Activated T-helper 1 cell treated with anti-CD3 and anti-CD28 coated beads, Interleukin-12 subunit alpha, Interleukin-12 subunit beta, Interleukin-2, Interleukin-4 antibody, amounts not matched to agents 30 ng/mL and 10 ng/mL and 1 ng/mL, durations not matched to agents 14 hours and 24 hours and 36 hours (primary cell): ENCODE measurements around the gene MEX3A. TPM values are rescaled to one million over a fixed set of nuclear protein-coding genes. Genes with fewer than 3 reads are reported as not detected.
A peak's percentile ranks its signal among the peaks of the same experiment; 100 is the strongest.

Source experiments
- DNase-seq: peaks from one replicate; pipeline ENCODE4 v3.0.0; 2021; ENCODE audit warnings: low spot score
- H3K27ac Mint-ChIP-seq: one replicate; pipeline ENCODE4 v1.8.0; 2021; ENCODE audit warnings: mild to moderate bottlenecking, mixed read lengths
- H3K27me3 Mint-ChIP-seq: one replicate; pipeline ENCODE4 v1.8.0; 2022; ENCODE audit warnings: mild to moderate bottlenecking, moderate library complexity, mixed read lengths; ENCODE audit not compliant: insufficient read depth
- H3K36me3 Mint-ChIP-seq: one replicate; pipeline ENCODE4 v1.8.0; 2021; ENCODE audit warnings: low read depth, mixed read lengths
- H3K4me1 Mint-ChIP-seq: one replicate; pipeline ENCODE4 v1.8.0; 2021; ENCODE audit warnings: low read depth, mixed read lengths
- H3K4me3 Mint-ChIP-seq: one replicate; pipeline ENCODE4 v1.8.0; 2021; ENCODE audit warnings: mild to moderate bottlenecking, moderate library complexity, mixed read lengths
- H3K9me3 Mint-ChIP-seq: one replicate; pipeline ENCODE4 v1.8.0; 2021; ENCODE audit warnings: mixed read lengths
- intact Hi-C: fragments of 100-400 bp; cut with micrococcal nuclease; formaldehyde crosslinking; loops from one replicate; pipeline ENCODE4 v1.15.1; 2024
- total RNA-seq: library from RNA; stranded (reverse); gene quantifications from 2 replicates; pipeline ENCODE4 v1.2.3, GENCODE V29; 2022

Gene MEX3A
- total RNA-seq, 1 donor from 2014 or later = 0.41 TPM

GRCh38 chr1:156065212-156065611 lies 17.1 kb downstream of the MEX3A start:
- peak overlapping the region; percentile 5 for H3K27ac Mint-ChIP-seq
- intact Hi-C loops = loop anchor here (1.0 to 2.0 kb wide), 3 partner anchors 11 to 60 kb away; partner anchors contain the start of gene LAMTOR2

DNA sequence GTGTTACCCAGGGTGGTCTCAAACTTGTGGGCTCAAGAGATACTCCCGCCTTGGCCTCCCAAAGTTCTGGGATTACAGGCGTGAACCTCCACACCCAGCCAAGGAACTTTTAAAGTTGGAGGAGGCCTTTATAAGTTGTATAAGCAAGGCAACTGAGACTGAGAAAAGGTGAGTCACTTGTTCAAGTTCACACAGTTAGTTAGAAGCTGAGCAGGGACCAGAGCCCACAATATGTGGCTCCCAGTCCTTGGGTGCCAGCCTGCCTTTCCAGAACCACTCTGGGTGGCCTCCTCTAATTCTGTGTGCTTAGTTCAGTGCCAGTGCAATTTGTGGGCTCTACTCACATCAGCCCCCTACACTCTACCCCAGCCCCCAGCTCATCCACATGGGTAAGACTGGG lies 17.6 kb downstream of the MEX3A start:
- intact Hi-C loops = loop anchor here (1.0 to 2.0 kb wide), 3 partner anchors 10 to 60 kb away; partner anchors contain the start of gene LAMTOR2
- H3K27me3 Mint-ChIP-seq = peaks cover 4% of the 10 kb centered on the region
- H3K36me3 Mint-ChIP-seq = peaks cover 2% of the 10 kb centered on the region
- H3K9me3 Mint-ChIP-seq = no peaks in the 10 kb centered on the region
- no peak overlapping the region for H3K27ac Mint-ChIP-seq
- H3K4me1 Mint-ChIP-seq = peaks cover 16% of the 10 kb centered on the region
- DNase-seq = no peak
- H3K4me3 Mint-ChIP-seq = no peak overlapping the region

More at GRCh38 chr1:156065212-156065611, 17.1 kb downstream of the MEX3A start:
- Mint-ChIP-seq H3K4me1 (peaks cover 16% of the 10 kb centered on the region), H3K27me3 (peaks cover 4% of the 10 kb centered on the region), H3K4me3 (no peak overlapping the region), H3K36me3 (peaks cover 2% of the 10 kb centered on the region), H3K9me3 (no peaks in the 10 kb centered on the region)
- DNase-seq = no peak

DNA sequence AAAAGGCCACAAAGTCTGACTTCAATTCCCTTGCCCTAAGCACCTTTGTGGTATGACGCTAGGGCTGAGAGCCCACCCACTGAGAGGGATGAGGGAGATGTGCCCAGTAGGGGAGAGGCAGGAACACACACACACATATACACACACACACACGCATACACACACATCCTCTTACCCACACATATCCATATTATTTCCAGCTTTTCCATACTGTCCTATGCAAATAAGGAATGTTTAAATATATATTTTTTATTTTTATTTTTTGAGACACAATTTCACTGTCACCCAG lies 18.3 kb downstream of the MEX3A start:
- intact Hi-C loops = loop anchor here (2.0 kb wide), 1 partner anchor 59 kb away; no protein-coding TSS in a partner anchor
- H3K4me1 Mint-ChIP-seq = peaks cover 16% of the 10 kb centered on the region
- DNase-seq = no peak

GRCh38 chr1:156062189-156062588 lies 20.1 kb downstream of the MEX3A start:
- intact Hi-C loops = no loop called here
- peaks cover 6% of the 10 kb centered on the region for H3K36me3 Mint-ChIP-seq
- H3K27ac Mint-ChIP-seq = no peak overlapping the region
- peaks cover under 1% of the 10 kb centered on the region for H3K27me3 Mint-ChIP-seq
- DNase-seq = no peak
- H3K9me3 Mint-ChIP-seq = no peaks in the 10 kb centered on the region
- peaks cover 16% of the 10 kb centered on the region for H3K4me1 Mint-ChIP-seq
- no peak overlapping the region for H3K4me3 Mint-ChIP-seq

More for the DNA sequence above, 18.3 kb downstream of the MEX3A start:
- H3K36me3 Mint-ChIP-seq = peaks cover 2% of the 10 kb centered on the region
- no peak overlapping the region for H3K4me3 Mint-ChIP-seq
- H3K9me3 Mint-ChIP-seq = no peaks in the 10 kb centered on the region
- H3K27me3 Mint-ChIP-seq = peaks cover 4% of the 10 kb centered on the region
- H3K27ac Mint-ChIP-seq = no peak overlapping the region

DNA sequence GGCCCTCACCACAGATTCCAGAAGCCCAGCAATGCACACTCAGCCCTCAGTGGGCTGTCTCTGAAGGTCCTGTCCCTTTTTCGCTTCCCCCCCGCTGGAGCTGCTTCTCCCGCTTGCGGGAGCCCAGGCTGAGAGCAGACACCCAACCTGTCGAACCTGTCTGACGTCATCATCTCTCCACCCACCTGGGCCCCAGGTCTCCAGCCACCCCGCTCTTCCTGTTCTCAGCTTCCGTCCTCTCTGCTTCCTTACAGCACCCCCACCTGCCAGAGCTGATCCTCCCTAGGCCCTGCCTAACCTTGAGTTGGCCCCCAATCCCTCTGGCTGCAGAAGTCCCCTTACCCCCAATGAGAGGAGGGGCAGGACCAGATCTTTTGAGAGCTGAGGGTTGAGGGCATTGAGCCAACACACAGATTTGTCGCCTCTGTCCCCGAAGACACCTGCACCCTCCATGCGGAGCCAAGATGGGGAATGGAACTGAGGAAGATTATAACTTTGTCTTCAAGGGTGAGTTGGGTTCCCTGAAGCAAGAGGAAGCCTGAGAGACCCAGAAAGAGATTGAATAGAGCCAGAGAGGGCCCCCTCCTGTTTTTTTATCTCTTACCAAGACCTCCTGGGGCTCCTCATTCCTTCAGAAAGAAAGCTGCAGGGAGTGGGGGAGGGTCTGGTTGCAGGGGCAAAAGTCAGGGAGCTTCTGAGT lies 21.2 kb downstream of the MEX3A start, which contains the start of gene RAB25:
Gene RAB25, plus strand, starts transcription at position 224 of the 700 bp plus-strand sequence. Its CDS starts 241 bp downstream, at position 465.
- intact Hi-C loops = no loop called here
- Mint-ChIP-seq H3K27ac (no peak within 1 kb of the TSS), H3K27me3 (no peaks in the 10 kb centered on the region), H3K4me1 (peaks cover 17% of the 10 kb centered on the region), H3K36me3 (peaks cover 9% of the 10 kb centered on the region), H3K9me3 (no peaks in the 10 kb centered on the region), H3K4me3 (no peak within 1 kb of the TSS)
- no peak for DNase-seq

DNA sequence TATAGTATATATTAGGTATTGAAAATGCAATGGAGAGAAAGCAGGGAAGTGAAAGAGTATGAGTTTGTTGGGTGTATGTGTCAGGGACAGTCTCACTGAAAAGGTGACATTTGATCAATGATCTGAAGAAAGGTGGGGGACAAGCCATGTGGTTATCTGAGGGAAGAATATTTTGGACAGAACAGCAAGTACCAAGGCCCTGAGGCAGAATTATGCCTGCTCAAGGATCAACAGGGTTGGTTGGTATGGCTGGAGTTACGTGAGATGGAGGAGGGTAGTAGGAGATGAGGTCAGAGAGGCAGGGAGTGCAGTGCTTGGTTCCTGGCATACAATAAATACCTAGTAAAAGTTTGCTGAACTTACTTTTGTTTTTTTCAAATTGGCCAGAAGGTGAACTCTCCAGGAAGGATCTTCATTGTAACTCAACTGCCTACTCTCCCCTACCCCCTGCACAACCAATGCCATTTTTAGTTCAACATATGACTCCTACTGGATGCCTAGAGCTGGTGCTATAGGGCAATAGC lies 25.9 kb downstream of the MEX3A start:
- H3K36me3 Mint-ChIP-seq = peaks cover 14% of the 10 kb centered on the region
- no peaks in the 10 kb centered on the region for H3K27me3 Mint-ChIP-seq
- H3K27ac Mint-ChIP-seq = no peak overlapping the region
- peak overlapping the region; percentile 45 for H3K4me3 Mint-ChIP-seq
- H3K9me3 Mint-ChIP-seq = no peaks in the 10 kb centered on the region
- no peak for DNase-seq
- H3K4me1 Mint-ChIP-seq = peaks cover 33% of the 10 kb centered on the region
- intact Hi-C loops = loop anchor here (10.0 kb wide), 2 partner anchors 448 to 782 kb away; partner anchors contain the start of genes CLK2, HCN3 and MEF2D

GRCh38 chr1:156055281-156056048 lies 26.8 kb downstream of the MEX3A start:
- H3K36me3 Mint-ChIP-seq = peaks cover 17% of the 10 kb centered on the region
- peak overlapping the region; percentile 94 for H3K27ac Mint-ChIP-seq
- no peak for DNase-seq
- intact Hi-C loops = loop anchor here (2.0 to 10.0 kb wide), 3 partner anchors 59 to 781 kb away; partner anchors contain the start of genes CLK2, HCN3, LMNA and MEF2D
- H3K9me3 Mint-ChIP-seq = no peaks in the 10 kb centered on the region
- H3K4me3 Mint-ChIP-seq = peak overlapping the region; percentile 90
- H3K27me3 Mint-ChIP-seq = no peaks in the 10 kb centered on the region
- H3K4me1 Mint-ChIP-seq = peaks cover 33% of the 10 kb centered on the region

DNA sequence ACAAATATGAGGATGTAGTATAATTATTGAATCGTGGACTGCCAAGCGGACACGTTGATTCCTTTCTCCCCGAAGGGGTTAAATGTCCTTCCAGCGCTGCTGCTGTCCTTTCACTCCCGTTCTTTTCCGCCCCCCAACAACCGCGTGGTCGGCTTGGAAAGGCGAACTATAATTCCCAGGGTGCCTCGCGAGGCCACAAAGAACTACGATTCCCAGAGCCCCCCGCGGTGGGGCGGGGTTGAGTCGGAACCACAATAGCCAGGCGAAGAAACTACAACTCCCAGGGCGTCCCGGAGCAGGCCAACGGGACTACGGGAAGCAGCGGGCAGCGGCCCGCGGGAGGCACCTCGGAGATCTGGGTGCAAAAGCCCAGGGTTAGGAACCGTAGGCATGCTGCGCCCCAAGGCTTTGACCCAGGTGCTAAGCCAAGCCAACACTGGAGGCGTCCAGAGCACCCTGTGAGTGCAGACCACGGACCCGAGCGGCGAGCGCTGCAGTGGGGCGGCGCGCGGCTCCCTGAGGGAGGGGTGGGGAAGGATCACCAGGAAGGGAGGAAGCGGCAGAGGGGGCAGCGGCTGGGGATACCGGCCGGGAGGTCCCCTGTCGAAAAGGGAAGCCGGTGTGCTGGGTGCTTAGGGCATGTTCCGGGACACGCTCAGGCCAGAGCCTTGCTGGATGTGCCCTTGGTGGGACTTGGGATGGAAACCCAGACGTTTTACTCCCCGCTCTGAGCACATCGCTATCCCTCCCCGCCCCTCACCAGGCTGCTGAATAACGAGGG lies 27.6 kb downstream of the MEX3A start, which contains the start of gene LAMTOR2:
Gene LAMTOR2, plus strand, starts transcription at position 283 of the 781 bp plus-strand sequence. Its CDS starts 108 bp downstream, at position 391.
- Mint-ChIP-seq H3K9me3 (no peaks in the 10 kb centered on the region), H3K4me3 (peak within 1 kb of the TSS; percentile 96), H3K27me3 (no peaks in the 10 kb centered on the region), H3K27ac (peak within 1 kb of the TSS; percentile 94), H3K4me1 (peaks cover 33% of the 10 kb centered on the region), H3K36me3 (peaks cover 25% of the 10 kb centered on the region)
- peak; percentile 95 for DNase-seq
- intact Hi-C loops = loop anchor here (1.0 to 10.0 kb wide), 16 partner anchors 11 to 780 kb away; partner anchors contain the start of genes ARHGEF2, CCT3, CLK2 and HCN3

DNA sequence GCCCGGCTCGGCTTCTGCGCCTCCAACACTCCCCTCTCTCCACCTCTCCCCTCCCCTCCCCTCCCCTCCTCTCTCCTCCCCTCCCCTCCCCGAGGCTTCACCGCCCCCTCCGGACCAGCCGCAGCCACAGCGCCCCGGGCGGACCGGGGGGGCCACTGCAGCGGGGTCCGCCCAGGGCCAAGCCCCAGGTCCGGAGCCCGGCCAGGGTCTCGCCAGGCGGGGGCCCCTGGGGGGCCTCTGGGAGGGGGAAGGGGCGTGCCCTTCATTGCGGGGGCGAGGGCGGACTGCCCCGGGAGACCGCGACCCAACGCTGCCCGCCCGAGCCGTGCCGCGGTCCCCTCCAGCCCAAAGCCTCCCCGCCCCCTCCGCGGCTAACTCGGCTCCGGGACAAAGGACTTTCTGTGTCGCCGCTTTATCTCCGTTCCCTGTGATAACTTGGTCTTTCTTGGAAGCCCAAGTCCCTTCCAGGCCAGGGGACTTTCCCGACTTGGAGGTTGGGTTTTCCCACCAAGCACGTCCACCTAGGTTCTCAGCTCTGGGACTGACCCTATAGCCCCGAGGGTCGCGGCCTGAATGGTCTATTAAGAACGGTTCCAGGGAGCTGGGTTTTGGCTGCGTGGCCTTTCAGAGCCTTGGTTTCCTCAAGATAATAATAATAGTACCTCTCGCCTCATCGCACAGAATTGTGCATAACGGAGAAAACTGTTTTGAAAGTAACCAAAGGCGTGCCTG lies 28.3 kb downstream of the MEX3A start, which contains the start of gene UBQLN4:
Gene UBQLN4, minus strand, starts transcription at position 31 of the 732 bp plus-strand sequence. CDS start 97 bp downstream, outside the sequence.
- Mint-ChIP-seq H3K4me1 (peaks cover 33% of the 10 kb centered on the region), H3K27ac (peak within 1 kb of the TSS; percentile 94), H3K4me3 (peak within 1 kb of the TSS; percentile 96), H3K36me3 (peaks cover 30% of the 10 kb centered on the region), H3K27me3 (no peaks in the 10 kb centered on the region), H3K9me3 (no peaks in the 10 kb centered on the region)
- peak; percentile 80 for DNase-seq
- intact Hi-C loops = loop anchor here (1.0 to 10.0 kb wide), 16 partner anchors 11 to 779 kb away; partner anchors contain the start of genes ARHGEF2, CCT3, CLK2 and HCN3

DNA sequence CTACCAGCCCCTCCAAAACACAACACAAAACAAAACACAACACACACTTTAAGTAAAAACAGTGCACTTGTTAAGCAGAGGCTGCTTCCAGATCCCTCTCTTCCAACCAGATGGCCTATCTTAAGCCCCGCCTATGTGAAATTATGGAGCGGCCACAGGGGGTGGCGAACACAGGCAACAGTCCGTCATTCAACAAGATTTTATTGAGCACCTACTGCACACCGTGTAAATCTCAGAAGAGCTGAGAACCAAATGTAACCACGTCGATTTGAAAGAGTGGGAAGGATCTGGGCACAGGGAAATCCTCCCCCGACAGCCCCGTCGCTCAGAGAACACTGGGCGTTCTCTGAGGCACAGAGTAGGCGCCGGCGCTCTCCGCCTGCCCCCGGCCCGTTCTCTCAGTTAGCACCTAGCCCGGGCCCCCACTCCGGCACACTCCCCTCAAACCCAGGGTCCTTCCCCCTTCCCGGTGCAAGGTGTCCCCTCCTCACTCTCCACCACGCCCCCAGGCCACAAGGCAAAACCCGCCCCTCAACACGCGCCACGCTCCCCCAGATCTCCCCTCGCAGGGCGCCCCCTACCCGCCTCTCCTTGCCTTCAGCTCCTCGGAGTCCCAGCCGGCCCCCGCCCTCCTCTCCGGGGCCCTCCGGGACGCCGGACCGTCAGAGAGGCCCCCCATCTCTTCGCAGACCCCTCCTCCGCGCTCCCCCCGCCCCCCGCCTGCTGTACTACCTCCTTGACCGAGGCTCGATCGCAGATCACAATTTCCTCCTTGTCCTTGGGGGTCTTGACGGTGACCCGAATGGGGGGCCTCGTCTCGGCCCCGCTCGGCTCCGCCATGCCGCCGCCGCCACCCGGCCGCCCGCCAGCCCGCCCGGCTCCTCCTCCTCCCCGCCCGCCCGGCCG lies 29.1 kb downstream of the MEX3A start:
- H3K9me3 Mint-ChIP-seq = no peaks in the 10 kb centered on the region
- H3K4me3 Mint-ChIP-seq = peak overlapping the region; percentile 96
- peak; percentile 66 for DNase-seq
- intact Hi-C loops = loop anchor here (5.0 to 10.0 kb wide), 3 partner anchors 452 to 778 kb away; partner anchors contain the start of genes CLK2, HCN3, MEF2D and PRCC
- H3K27me3 Mint-ChIP-seq = no peaks in the 10 kb centered on the region
- H3K27ac Mint-ChIP-seq = peak overlapping the region; percentile 91
- H3K4me1 Mint-ChIP-seq = peaks cover 33% of the 10 kb centered on the region
- peaks cover 36% of the 10 kb centered on the region for H3K36me3 Mint-ChIP-seq
